ENCODE data around the gene AOX1.

The AOX1 gene

DNA sequence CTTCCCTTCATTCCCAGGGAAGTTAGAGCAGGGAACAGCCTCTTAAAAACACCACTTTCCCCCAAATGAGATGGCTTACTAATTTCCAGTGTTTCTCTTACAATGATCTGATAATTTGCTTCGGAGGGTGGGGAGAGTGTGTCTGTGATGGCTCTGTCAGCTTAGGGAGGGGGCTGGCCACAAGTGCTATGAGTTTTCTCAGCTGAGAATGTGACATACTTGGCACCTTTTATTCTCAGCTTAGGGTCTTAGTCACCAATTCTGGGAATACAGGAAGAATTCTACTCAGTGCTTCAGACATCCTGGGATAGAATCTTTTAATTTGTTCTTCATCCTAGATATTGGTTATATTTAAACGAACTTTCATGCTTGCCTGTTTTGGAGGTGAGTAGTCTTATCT, 64.4 kb downstream of the AOX1 start:
- no peak for DNase-seq (ENCODE audit: low read depth)
- no peak overlapping the region for H3K4me3 ChIP-seq (replicated peaks; ENCODE audit: low read depth, low read length)
- TF ChIP-seq, protein P1, sequence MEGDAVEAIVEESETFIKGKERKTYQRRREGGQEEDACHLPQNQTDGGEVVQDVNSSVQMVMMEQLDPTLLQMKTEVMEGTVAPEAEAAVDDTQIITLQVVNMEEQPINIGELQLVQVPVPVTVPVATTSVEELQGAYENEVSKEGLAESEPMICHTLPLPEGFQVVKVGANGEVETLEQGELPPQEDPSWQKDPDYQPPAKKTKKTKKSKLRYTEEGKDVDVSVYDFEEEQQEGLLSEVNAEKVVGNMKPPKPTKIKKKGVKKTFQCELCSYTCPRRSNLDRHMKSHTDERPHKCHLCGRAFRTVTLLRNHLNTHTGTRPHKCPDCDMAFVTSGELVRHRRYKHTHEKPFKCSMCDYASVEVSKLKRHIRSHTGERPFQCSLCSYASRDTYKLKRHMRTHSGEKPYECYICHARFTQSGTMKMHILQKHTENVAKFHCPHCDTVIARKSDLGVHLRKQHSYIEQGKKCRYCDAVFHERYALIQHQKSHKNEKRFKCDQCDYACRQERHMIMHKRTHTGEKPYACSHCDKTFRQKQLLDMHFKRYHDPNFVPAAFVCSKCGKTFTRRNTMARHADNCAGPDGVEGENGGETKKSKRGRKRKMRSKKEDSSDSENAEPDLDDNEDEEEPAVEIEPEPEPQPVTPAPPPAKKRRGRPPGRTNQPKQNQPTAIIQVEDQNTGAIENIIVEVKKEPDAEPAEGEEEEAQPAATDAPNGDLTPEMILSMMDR (IDR thresholded peaks at IDR 0.05; ENCODE audit: low read length, missing control alignments): no peak

DNA sequence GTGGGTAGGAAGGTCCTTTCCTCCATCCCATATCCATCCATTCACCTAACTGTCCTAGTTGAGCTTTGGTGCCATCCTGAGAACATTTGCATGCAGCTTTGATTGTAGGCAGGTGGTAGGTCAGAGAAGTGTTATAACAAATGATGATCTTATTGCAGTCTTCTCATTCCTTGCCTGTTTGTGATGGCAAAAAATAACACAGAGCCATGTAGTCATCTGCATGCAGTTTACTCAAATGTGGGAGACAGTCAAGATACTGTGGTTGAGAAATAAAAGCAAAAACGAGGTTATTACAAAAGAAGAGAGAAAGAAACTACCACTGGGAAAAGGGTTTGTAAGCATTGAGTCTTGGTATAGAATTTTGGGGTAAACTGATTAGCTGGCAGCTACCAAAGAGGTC, 66.3 kb downstream of the AOX1 start:
- no peak overlapping the region for H3K4me3 ChIP-seq (replicated peaks; ENCODE audit: low read depth, low read length)
- DNase-seq (ENCODE audit: low read depth): no peak
- TF ChIP-seq, protein P1 (IDR thresholded peaks at IDR 0.05; ENCODE audit: low read length, missing control alignments): no peak

DNA sequence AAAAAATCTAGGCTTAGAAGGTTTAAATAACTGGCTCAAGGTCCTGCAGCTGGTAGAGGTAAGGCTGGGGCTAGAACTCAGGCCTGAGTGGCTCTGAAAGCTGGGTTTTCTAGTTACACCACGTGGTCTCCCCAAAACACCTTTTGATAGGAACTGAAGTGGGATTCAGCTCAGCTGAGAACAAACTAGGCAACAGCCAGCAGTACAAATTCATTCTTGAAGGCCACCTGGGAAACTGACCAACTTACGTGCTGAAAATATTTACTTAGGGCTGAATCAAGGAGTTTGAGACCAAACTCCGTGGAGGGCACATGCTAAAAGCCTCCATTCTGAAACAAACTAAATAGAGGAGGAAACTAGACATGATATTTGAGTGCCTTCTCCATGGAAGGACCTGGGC, 67.2 kb downstream of the AOX1 start:
- H3K4me3 ChIP-seq (replicated peaks; ENCODE audit: low read depth, low read length): no peak overlapping the region
- no peak for DNase-seq (ENCODE audit: low read depth)
- TF ChIP-seq, protein P1 (IDR thresholded peaks at IDR 0.05; ENCODE audit: low read length, missing control alignments): no peak

DNA sequence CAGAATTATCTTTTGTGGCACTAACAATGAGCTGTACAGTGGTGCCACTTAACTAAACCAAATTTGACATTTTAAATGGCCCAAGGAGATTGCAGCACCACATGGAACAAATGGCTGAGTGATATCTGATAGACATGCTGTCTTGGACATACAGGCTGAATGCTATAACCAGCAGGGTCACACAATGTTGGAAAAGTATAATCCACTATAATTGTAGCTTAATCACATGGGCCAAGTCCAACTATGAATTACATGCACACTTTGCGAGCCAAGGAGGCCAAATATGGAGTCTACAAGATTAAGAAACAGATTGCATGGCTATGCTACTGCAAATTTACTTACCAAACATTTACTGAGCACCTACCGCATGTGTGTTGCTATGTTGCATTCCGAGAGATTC, 69.0 kb downstream of the AOX1 start:
- TF ChIP-seq, protein P1 (IDR thresholded peaks at IDR 0.05; ENCODE audit: low read length, missing control alignments): no peak
- no peak for DNase-seq (ENCODE audit: low read depth)

DNA sequence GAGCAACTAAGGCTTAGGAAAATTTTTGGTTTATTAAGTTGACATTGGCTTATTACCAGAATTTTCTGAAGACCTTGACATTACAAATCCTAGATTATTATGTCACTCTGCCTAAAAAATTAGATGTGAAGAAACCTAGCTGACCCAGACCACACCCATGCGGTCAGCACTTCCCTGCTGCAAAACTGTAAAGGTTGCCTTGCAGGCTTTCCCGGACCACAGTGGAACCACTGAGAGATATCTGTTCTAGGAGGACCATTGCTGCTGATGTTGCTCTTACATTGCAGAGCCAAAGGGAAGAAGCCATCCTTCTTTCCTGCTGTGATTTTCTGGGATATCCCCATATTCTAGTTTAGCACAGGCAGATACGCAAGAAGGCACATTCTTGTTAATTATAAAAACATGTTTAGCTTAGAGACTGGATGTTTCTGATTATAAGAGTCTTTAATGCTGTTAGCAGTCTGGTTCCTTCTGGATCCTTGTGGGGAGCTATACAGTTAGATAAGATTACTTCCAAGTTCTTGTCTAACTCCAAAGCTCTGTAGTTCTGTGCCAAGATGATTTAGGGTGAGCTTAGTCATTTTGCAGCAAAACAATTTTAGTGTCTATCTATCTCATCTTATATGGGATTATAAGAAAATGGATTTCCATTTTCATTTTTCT, 70.2 kb downstream of the AOX1 start:
- DNase-seq (ENCODE audit: low read depth): no peak
- TF ChIP-seq, protein P1 (IDR thresholded peaks at IDR 0.05; ENCODE audit: low read length, missing control alignments): no peak
- H3K4me3 ChIP-seq (replicated peaks; ENCODE audit: low read depth, low read length): no peak overlapping the region

More for the DNA sequence above, 69.0 kb downstream of the AOX1 start:
- no peak overlapping the region for H3K4me3 ChIP-seq (replicated peaks; ENCODE audit: low read depth, low read length)

DNA sequence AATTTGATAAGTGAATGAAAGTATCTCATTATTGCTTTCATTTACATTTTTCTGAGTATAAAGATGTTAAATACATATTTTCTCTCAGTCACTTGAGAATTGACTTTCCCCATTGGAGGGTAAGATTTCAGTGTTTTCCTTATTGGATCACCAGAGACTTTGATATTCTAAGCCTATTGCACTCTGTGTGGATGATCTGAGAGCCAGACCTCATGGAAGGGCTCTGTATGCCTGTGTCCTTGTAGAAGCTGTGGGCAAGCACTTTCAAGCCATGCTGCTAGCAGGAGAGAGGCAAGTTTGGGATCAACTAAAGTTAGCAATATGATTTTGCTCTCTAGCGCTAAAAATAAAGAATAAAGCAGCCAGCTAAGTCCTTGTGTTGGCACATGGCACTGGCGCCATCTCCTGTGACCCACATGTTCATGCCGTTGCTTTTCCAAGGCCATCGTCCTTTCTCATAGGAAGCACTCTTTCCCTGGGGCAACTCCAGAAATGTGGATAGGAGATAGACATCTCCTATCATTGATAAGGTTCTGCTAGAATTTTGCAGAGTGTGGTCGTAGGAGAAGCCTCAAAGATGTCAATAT, 72.6 kb downstream of the AOX1 start:
- TF ChIP-seq, protein P1 (IDR thresholded peaks at IDR 0.05; ENCODE audit: low read length, missing control alignments): no peak
- no peak overlapping the region for H3K4me3 ChIP-seq (replicated peaks; ENCODE audit: low read depth, low read length)
- DNase-seq (ENCODE audit: low read depth): no peak

DNA sequence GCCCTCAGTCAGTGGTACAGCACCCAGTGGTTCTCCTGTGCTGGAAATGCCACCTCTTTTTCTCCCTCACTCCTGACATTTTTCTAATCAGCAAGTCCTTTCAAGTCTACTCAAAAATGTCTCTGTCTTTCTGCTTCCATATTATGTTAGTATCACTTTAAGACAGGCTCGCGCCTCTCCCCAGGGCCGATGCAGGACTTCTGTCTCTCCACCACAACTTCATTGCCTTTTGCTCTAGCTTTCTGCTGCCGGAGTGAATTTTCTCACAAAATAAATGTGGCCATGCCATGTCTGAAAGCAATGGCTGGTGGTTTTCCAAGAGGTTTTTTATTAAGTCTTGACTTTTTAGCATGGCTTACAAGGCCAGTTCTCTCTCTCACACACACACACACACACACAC, 73.6 kb downstream of the AOX1 start:
- DNase-seq (ENCODE audit: low read depth): no peak
- TF ChIP-seq, protein P1 (IDR thresholded peaks at IDR 0.05; ENCODE audit: low read length, missing control alignments): no peak

More for the DNA sequence above, 73.6 kb downstream of the AOX1 start:
- no peak overlapping the region for H3K4me3 ChIP-seq (replicated peaks; ENCODE audit: low read depth, low read length)

All from fibroblast of pulmonary artery (primary cell).